Activated CD4-positive, alpha-beta T cell treated with anti-CD3 and anti-CD28 coated beads for 1 hour (primary cell): ENCODE data around the gene NTPCR.
"Not testable (repeated sequence)": the region's sequence is repeated elsewhere in the genome, so short reads cannot be mapped to it uniquely, and the experiment has no call there.

Experiments used
- DNase-seq: peaks from one replicate; pipeline ENCODE4 v3.0.0-alpha.2; 2020

The NTPCR gene

DNA sequence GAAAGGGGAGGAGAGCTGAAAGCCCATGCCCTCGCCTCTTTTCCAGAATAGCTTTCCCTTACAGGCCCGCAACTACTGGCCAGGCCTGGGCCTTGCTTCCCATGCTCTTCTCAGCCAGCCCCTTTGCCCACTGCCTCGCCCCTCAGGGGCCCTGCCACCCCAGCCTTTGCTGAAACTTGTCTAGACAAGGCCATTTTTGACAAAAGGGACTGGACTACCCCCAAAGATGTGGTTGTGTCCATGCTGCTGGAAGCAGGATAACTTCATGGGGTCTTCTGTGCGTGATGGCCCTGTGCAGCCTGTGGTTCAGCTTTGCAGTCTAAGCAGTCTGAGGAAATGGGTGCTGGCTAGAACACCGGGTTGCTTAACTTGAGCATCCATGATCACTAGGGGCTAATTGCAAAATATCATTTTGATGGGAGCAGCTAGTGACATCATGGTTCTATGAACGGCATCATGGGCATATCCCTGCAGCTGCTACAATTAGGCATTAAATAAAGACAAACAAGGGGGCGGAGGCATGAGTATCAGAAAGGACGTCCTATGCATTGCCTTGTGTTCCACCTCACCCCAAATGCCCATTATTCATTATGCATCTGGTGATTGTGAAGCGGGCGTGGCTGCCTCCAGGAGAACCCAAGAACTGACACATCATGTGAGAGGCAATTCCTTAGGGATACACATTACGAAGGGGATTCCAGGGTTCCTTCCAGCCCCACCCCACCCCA lies 36.8 kb downstream of the NTPCR start:
- DNase-seq: no peak

DNA sequence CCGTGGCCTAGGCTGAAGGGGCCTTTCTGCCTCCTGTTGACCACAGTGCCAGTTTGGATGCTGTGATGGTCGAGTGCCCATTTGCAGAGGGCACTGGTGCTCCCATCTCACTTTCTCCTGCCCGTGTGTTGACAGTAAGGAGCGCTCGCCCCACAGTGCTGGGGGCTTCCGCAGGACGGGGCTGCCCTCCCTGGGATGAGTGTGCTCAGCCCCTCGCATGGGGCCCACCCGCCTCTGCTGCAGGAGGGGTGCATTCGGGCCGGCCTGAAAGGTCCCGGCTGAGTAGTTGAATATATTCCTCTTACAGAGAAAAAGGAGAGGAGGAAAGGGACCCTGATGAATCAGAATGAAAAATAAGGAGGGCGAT lies 37.3 kb downstream of the NTPCR start:
- DNase-seq: no peak

DNA sequence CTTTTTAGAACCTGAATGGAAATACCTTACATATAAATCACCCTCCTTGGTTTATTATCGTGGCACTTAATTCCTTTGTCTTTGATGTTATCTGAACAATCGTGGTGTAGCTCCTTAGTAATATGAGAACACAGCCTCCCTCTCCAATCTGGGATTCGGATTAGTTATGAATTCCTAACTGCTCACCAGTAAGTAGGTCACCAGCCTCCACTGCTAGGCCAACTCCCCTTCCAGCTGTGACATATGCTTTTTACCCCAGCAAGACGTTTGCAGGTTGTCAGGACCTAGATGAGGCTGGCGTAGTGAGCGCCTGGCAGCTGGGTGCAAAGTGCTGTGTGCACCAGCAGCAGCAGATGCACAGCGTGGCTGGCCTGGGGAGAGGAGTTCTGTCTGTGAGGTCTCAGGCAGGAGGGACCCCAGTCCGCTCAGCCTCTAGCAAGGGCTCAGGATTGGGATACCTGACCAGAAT lies 38.2 kb downstream of the NTPCR start:
- DNase-seq: no peak

GRCh38 chr1:232990176-232991128 lies 40.0 kb downstream of the NTPCR start:
- no peak for DNase-seq

DNA sequence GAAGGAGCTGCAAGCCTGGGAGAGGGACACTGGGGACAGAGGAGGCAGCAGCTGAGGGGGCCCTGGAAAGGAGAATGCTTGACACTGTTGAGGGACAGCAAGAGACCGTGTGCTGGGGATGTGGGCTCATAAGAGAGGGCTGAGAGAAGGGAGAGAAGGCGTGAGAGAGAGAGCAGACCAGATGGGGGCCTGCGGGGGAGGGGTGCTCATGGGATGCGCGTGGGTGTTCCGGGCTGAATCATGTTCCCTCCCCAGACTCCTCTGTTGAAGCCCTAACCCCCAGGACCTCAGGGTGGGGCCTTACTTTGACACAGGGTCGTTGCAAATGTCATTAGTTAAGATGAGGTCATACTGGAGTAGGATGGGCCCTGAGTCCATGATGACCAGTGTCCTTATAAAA lies 40.8 kb downstream of the NTPCR start:
- no peak for DNase-seq

DNA sequence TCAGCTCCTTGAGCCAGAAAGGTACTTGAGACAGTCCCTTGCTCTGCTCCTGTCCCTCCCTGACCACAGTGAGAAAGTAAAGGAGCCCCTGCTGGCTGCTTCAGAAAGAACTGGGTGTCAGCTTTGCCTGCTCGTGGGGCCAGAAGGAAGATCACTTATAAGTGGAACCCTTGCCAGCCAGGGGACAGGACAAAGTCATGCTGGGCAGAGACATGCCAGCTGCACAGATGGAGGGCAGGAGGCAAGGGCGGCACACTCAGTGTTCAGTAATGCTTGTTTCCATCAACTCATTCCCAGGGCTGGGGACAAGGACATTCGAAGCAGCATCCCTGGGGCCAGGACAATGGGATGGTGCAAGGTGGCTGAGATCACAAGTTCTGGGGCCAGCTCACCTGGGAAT lies 41.8 kb downstream of the NTPCR start:
- no peak for DNase-seq

GRCh38 chr1:232993555-232993954 lies 43.1 kb downstream of the NTPCR start:
- no peak for DNase-seq

GRCh38 chr1:232995189-232995588 lies 44.8 kb downstream of the NTPCR start:
- DNase-seq: no peak

- DNase-seq: no peak
These were observed 45.7 kb downstream of the NTPCR start for GRCh38 chr1:232996143-232996542.

DNA sequence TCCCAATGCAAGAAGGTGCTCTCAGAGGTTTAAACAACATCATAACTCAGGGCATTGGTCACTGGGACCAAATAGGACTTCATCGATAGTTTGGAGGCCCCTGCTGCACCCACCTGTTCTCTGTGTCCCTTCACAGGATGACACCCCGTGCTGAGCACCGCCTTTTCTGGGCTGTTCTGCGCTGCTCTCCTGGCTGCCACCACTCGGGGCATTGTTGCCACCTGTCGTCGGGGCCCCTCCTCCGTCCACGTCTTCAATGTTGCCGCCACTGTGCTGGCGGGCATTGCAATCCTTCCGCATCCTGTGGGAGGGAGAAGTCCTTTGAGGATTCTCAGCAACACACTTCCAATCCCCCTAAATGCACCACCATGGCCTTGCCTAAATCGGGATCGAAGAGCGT lies 47.7 kb downstream of the NTPCR start:
- no peak for DNase-seq

- DNase-seq: no peak
These were observed 48.2 kb downstream of the NTPCR start for GRCh38 chr1:232998646-232999045.

- no peak for DNase-seq
These were observed 49.7 kb downstream of the NTPCR start for GRCh38 chr1:232999956-233000625.

GRCh38 chr1:233003638-233004037 lies 53.2 kb downstream of the NTPCR start:
- not testable (repeated sequence) for DNase-seq

DNA sequence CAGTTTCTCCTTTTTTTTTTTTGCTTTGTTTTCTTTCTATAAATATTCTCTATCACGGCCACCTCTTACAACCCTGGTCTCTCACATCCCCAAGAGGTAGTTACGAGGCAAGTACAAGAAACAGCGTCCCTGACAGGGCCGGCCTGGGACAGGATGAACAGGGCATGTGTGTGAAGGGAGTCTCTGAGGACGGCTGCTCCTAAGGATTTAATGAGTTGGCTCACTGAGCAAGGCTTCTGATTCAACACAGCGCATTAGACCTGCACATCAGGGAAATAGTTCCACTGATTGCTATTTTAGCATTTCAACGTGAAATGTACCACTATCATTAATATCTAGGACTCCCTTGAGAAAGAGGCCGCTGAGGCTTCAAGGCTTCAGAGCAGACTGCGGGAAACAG lies 54.0 kb downstream of the NTPCR start:
- DNase-seq: no peak

DNA sequence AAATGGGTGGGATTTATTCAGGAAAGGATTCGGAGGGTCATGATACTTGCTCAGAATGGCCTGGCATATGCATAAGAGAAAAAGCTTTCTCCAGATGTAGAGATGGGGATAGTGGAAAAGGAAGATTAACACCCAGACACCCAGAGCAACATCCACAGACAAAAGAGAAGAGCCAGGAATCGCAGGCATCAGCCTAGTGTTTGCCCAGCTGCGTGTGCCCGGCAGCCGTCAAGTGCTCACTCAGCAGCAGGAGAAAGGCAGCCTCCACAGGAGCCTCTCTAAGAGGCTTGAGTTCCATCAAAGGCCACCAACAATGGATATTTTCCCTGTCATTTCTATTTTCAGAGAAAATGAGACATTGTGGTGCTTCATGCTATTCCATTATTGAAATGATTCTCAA lies 54.7 kb downstream of the NTPCR start:
- no peak for DNase-seq

DNA sequence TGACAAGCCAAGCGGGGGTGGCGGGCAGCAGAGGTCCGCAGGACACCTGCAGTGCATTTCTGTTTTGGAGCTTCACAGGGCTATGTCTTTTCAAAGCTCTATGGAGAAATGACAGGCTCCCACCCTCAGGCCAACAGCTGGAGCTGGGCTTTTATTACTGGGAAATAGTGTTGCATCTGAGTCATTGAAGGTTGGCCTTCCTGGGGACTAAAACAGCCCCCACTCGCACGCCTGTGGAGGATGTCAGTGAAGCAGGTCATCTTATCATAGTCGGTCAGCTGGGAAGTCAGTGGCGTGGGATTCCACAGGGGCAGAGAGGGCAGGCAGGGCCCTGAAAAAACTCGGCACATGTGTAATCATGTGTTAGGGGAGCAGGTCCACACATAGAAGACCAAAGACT lies 55.3 kb downstream of the NTPCR start:
- DNase-seq: no peak

DNA sequence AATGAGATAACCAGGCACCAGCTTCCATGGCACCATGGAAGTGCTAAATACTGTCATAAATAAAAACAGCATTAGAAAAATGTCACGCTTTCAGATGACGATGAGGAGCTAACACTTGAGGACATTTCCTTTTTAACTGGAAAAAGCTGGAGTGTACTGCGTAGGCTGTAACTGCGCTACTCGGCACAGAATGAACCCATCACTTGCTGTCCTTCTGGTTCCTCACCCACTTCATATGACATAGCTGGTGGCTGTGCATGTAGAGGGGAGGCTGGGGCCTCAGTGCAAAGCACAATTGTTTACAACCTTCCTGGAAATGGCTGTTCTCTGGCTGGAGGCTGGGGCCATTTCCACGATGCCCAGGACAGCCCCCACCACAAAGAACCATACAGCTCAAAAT lies 55.7 kb downstream of the NTPCR start:
- no peak for DNase-seq

DNA sequence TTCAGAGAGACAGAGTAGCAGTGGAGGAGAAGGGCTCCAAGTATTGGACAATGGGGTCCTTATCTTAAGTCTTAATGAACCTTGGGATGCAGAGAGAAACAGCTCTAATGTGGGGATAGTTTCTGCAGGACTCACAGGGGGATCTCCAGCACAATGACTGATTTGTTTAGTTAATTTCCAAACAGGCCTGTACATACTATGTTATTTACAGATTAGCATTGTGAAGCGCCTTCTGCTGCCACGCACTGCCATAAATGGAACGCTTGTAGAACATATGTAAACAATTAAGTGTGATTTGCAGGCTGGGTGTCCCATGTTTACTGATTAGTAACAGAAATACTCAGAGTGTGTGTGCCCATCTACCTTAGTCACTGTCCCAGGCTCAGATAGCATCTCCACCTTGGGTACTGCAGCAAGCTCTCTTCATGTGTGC lies 56.1 kb downstream of the NTPCR start:
- no peak for DNase-seq

GRCh38 chr1:233010146-233010545 lies 59.7 kb downstream of the NTPCR start:
- no peak for DNase-seq

- DNase-seq: no peak
These were observed 61.6 kb downstream of the NTPCR start for GRCh38 chr1:233012021-233012420.

DNA sequence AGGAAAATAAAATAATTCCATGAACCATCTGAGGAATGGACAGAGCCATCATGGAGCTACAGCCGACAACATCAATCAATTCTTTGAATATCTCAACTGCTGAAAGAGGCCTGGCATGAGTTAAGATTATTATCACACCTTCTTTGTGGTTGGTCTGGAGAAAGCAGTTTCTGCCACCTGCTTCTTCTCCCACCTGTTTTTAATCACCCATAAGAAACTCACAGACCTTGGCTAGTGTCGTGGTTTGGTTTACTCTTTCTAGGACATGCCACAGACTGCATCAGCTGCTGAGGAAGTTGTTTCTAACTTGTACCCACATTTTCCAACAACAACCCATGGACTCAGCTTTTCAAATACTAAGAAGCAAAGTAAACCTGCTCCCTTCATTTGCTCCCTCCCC lies 65.6 kb downstream of the NTPCR start:
- DNase-seq: no peak

DNA sequence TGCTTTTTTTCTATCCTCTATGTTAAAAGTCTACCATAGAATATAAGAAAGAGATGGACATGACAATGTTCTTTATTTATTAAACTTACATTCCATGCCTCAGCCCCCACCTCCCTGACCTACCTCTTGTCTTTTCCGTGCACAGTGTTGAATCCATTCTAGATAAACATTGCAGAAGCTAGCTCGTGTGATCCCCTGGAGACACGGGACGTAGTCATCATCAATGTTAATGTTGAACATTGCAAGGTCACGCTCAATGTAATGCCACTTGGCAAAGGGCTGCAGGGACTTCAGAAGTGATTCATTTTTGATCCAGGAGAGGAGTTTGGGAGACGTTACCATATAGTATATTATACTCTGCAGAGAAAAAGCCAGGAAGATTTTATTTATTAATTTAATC lies 66.4 kb downstream of the NTPCR start:
- DNase-seq: no peak

GRCh38 chr1:233019083-233019482 lies 68.7 kb downstream of the NTPCR start:
- DNase-seq: no peak
